ENCODE measurements around the gene CATSPER4.

CATSPER4 gene

GRCh38 chr1:26164861-26165842 lies 25.2 kb upstream of the CATSPER4 start:
- no peak for DNase-seq

- no peak for DNase-seq
Observed at GRCh38 chr1:26166719-26167281, 23.6 kb upstream of the CATSPER4 start.

- DNase-seq, result no peak
Observed at GRCh38 chr1:26168410-26169197, 21.8 kb upstream of the CATSPER4 start, which contains the start of gene C1orf232. Gene C1orf232 (minus strand): TSS chr1:26168963. CDS start chr1:26168499, 464 bp downstream.

GRCh38 chr1:26169198-26169554 lies 21.2 kb upstream of the CATSPER4 start:
- DNase-seq, result no peak

GRCh38 chr1:26169669-26170471 lies 20.5 kb upstream of the CATSPER4 start, which contains the start of gene ZNF593:
Gene ZNF593 (plus strand): TSS chr1:26169908. CDS start chr1:26169984, 76 bp downstream.
- peak; percentile 91 for DNase-seq

GRCh38 chr1:26170472-26170821 lies 20.0 kb upstream of the CATSPER4 start:
- no peak for DNase-seq

- DNase-seq, result no peak
Observed at GRCh38 chr1:26171084-26172072, 19.0 kb upstream of the CATSPER4 start, which contains the start of gene ZNF593OS. Gene ZNF593OS (minus strand): TSS chr1:26171832. CDS start chr1:26171661, 171 bp downstream.

- no peak for DNase-seq
Observed at GRCh38 chr1:26175346-26175745, 15.1 kb upstream of the CATSPER4 start.

GRCh38 chr1:26177182-26177684 lies 13.2 kb upstream of the CATSPER4 start, which contains the start of gene CNKSR1:
Gene CNKSR1 (plus strand): TSS chr1:26177491. CDS start chr1:26177548, 57 bp downstream.
- DNase-seq, result no peak

GRCh38 chr1:26180010-26180506 lies 10.3 kb upstream of the CATSPER4 start:
- DNase-seq, result no peak

- DNase-seq, result no peak
Observed at GRCh38 chr1:26181586-26182382, 8.6 kb upstream of the CATSPER4 start.

- no peak for DNase-seq
Observed at GRCh38 chr1:26182383-26182696, 8.1 kb upstream of the CATSPER4 start.

GRCh38 chr1:26184086-26184485 lies 6.3 kb upstream of the CATSPER4 start:
- DNase-seq, result no peak

GRCh38 chr1:26184883-26185282 lies 5.5 kb upstream of the CATSPER4 start:
- no peak for DNase-seq

- DNase-seq, result no peak
Observed at GRCh38 chr1:26187882-26188281, 2.5 kb upstream of the CATSPER4 start.

- no peak for DNase-seq
Observed at GRCh38 chr1:26188477-26188876, 1.9 kb upstream of the CATSPER4 start.

GRCh38 chr1:26189331-26189730 lies 1.1 kb upstream of the CATSPER4 start:
- no peak for DNase-seq

- DNase-seq, result no peak
Observed at GRCh38 chr1:26189751-26190275, 589 bp upstream of the CATSPER4 start.

GRCh38 chr1:26191739-26192138 lies 1.3 kb downstream of the CATSPER4 start:
- DNase-seq, result no peak

- no peak for DNase-seq
Observed at GRCh38 chr1:26195805-26196204, 5.4 kb downstream of the CATSPER4 start.

All from hematopoietic multipotent progenitor cell treated with erythropoietin and hydrocortisone succinate and interleukin-3 and kit ligand, for 8 days (in vitro differentiated cells).